GM21737 (cell line): ENCODE results near the gene QSOX2.

Experiments
- ATAC-seq: cut with Tn5 transposase; IDR thresholded peaks from one replicate; pipeline ENCODE4 v1.9.1; 2021; ENCODE audit warnings: mild to moderate bottlenecking, moderate library complexity; ENCODE audit not compliant: unreplicated experiment

Gene QSOX2

GRCh38 chr9:136178773-136179075 is 66.9 kb downstream of the QSOX2 start:
- ATAC-seq, result no peak

GRCh38 chr9:136178061-136178772 is 67.4 kb downstream of the QSOX2 start:
- ATAC-seq, result no peak

DNA sequence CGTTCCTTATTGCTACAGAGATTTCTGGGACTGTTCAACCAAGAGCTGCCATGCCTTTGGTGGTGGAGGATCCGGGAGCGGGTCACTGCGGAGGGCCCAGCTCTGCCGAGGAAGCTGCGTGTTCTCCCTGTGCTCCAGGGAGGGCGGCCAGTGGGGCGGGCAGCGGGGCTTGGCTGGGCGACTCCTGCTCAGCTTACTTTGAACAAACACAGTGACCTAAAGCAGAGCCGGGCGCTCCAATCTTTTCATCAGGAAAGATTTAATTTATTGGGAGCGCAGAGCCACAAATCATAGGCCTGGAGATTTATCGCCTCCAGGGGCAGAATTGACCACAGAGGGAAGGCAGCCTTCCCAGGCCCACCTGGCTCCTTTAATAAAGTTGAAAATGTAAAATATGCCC is 68.4 kb downstream of the QSOX2 start:
- ATAC-seq, result no peak

- no peak for ATAC-seq
Measured at GRCh38 chr9:136175616-136176197, 69.9 kb downstream of the QSOX2 start.

GRCh38 chr9:136174779-136175615 is 70.6 kb downstream of the QSOX2 start:
- no peak for ATAC-seq

GRCh38 chr9:136173648-136174290 is 71.8 kb downstream of the QSOX2 start:
- no peak for ATAC-seq

GRCh38 chr9:136172412-136173079 is 73.1 kb downstream of the QSOX2 start:
- ATAC-seq, result no peak

GRCh38 chr9:136171801-136172411 is 73.7 kb downstream of the QSOX2 start:
- no peak for ATAC-seq

GRCh38 chr9:136171009-136171800 is 74.4 kb downstream of the QSOX2 start:
- no peak for ATAC-seq

- ATAC-seq, result no peak
Measured at GRCh38 chr9:136170006-136170901, 75.4 kb downstream of the QSOX2 start.

GRCh38 chr9:136169495-136169894 is 76.1 kb downstream of the QSOX2 start:
- no peak for ATAC-seq

- ATAC-seq, result no peak
Measured at GRCh38 chr9:136163248-136163850, 82.3 kb downstream of the QSOX2 start.

DNA sequence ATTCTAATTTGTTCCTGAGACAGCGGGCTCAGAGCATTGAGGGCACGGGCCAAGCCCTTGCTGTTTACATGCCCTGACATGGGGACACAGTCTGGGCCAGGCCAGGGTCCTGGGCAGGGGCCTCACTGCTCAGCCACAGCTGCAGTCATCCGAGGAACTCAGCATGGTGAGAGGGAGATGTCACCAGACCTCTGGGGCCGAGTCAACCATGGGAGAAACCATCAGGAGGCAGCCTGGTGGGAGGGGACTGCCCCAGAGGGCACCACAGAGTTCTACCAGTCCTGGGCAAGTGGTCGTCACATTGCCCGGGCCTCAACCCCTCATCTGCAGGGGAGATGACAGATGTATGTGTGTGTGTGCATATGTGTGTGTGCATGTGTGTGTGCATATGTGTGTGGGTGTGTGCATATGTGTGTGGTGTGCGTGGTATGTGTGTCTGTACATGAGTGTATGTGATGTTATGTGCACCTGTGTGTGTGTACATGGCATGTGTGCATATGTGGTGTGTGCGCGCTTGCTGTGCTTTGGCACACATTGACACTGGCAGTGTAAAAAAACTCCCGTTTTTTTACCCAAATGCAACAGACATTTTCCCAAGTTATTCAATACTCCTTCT is 84.5 kb downstream of the QSOX2 start:
- no peak for ATAC-seq

DNA sequence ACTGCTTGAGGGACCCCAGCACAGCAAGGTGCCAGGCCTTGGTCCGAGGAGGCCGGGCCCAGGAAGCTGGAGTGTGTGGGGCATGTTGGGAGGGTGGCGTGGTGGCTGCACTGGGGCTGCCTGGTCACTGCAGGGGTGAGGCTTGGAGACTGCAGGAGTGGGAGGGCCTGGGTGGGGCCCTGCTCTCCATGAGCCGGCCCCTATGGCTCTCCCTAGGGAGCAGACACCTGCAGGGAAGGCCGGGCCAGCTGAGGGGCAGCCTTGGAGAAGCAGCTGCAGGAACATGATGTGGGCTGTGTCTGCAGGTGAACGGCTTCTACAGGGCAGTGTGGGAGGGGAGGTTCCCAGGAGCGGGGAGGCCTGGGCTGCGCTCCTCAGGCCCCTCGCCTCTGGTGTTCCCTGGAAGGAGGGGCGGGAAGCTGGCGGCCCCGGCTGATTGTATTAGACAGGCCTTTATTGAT is 85.2 kb downstream of the QSOX2 start:
- ATAC-seq, result no peak

GRCh38 chr9:136159851-136160250 is 85.8 kb downstream of the QSOX2 start:
- ATAC-seq, result no peak

DNA sequence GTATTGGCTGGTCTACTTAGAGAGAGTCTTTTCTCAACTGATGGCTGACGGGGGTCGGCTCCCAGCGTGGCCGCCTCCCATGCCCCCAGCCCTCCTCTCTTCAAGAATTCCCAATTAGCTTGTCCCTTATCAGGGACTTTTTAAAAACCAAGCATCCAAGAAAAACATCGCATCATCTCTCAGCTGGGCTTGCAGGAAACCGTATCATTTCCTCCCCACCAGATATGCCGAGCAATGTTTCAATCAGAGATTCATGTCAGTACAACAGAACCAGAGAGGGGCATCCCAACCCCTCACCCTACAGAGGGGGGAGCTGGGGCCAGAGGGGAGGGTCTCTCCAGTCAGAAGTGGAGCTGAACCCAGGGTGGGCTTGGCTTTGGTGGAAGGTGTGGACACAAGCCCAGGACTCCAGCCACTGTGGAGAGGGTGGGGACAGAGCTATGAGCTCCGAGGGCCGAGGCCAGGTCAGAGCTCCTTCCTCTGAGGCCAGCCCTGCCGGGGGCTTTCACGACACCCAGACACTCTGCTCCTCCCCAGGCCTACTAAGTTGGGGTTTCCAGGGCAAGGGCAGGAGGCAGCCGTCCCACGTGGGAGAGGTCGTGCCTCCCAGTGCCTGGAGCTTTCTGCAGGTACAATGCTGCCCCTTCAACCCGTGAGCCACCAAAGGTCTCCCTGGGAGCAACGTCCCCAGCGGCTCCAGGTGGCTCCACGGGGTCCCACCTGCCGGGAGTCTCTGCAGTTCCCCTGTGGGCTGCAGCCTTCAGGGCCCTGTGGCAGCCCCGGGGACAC is 87.9 kb downstream of the QSOX2 start:
- ATAC-seq, result no peak
